Measurements from ENCODE around the gene BRIP1. TPM values are rescaled to one million over a fixed set of nuclear protein-coding genes. Genes with fewer than 3 reads are reported as not detected.

BRIP1 gene
- total and polyA plus RNA-seq, 2 experiments from 2014 or later = 2.2 to 4.0 TPM

GRCh38 chr17:61877837-61878236, 14.5 kb upstream of the BRIP1 start:
- DNase-seq = no peak
- Histone ChIP-seq H3K9ac (no peak overlapping the region), H3K27ac (no peak overlapping the region), H4K20me1 (ENCODE audit: insufficient read depth) (no peaks in the 10 kb centered on the region), H3K9me3 (ENCODE audit: low read depth) (no peaks in the 10 kb centered on the region), H3K27me3 (replicated peaks; ENCODE audit: insufficient read depth) (no peaks in the 10 kb centered on the region), H3K79me2 (ENCODE audit: insufficient read depth) (no peaks in the 10 kb centered on the region), H2AFZ (no peak overlapping the region), H3K4me2 (ENCODE audit: unreplicated experiment) (no peak overlapping the region), H3F3A (ENCODE audit: insufficient read depth) (no peaks in the 10 kb centered on the region), H3K4me1 (ENCODE audit: insufficient read depth) (no peaks in the 10 kb centered on the region), H3K9me2 (ENCODE audit: insufficient read depth) (no peaks in the 10 kb centered on the region), H3K36me3 (ENCODE audit: low read depth) (peaks cover 20% of the 10 kb centered on the region; the same call in 1 of the 2 replicates), H3K4me3 (no peak overlapping the region)
- 95 to 97% methylated on average over 2 of the region's 2 CpGs for WGBS, 2 experiments (ENCODE audit: low coverage in 1 of 2, low lambda C conversion rate in 2 of 2, missing lambda C conversion rate in 2 of 2)
- TF ChIP-seq EZH2phosphoT487 (IDR thresholded peaks at IDR 0.05; ENCODE audit: insufficient read depth, low read depth) (no peak), EZH2 (IDR thresholded peaks at IDR 0.05; ENCODE audit: insufficient read depth, poor library complexity, severe bottlenecking) (no peak)
- in situ Hi-C loops (cut with MboI) = no loop called here

GRCh38 chr17:61875804-61876203, 12.5 kb upstream of the BRIP1 start:
- Histone ChIP-seq H2AFZ (no peak overlapping the region), H3K9me2 (ENCODE audit: insufficient read depth) (no peaks in the 10 kb centered on the region), H3K4me1 (ENCODE audit: insufficient read depth) (no peaks in the 10 kb centered on the region), H3K27me3 (replicated peaks; ENCODE audit: insufficient read depth) (no peaks in the 10 kb centered on the region), H3K4me3 (no peak overlapping the region), H3K36me3 (ENCODE audit: low read depth) (peaks cover 22% of the 10 kb centered on the region; the same call in 1 of the 2 replicates), H4K20me1 (ENCODE audit: insufficient read depth) (no peaks in the 10 kb centered on the region), H3K9ac (no peak overlapping the region), H3K27ac (no peak overlapping the region), H3F3A (ENCODE audit: insufficient read depth) (no peaks in the 10 kb centered on the region), H3K4me2 (ENCODE audit: unreplicated experiment) (no peak overlapping the region), H3K9me3 (ENCODE audit: low read depth) (no peaks in the 10 kb centered on the region), H3K79me2 (ENCODE audit: insufficient read depth) (no peaks in the 10 kb centered on the region)
- no peak for DNase-seq
- in situ Hi-C loops (cut with MboI) = no loop called here
- TF ChIP-seq EZH2phosphoT487 (IDR thresholded peaks at IDR 0.05; ENCODE audit: insufficient read depth, low read depth) (no peak), EZH2 (IDR thresholded peaks at IDR 0.05; ENCODE audit: insufficient read depth, poor library complexity, severe bottlenecking) (no peak)
- WGBS, 2 experiments (ENCODE audit: low coverage in 1 of 2, low lambda C conversion rate in 2 of 2, missing lambda C conversion rate in 2 of 2) = 89 to 91% methylated on average over 3 of the region's 3 CpGs

- Histone ChIP-seq H3F3A (ENCODE audit: insufficient read depth) (no peaks in the 10 kb centered on the region), H3K4me2 (ENCODE audit: unreplicated experiment) (no peak overlapping the region), H3K9me3 (ENCODE audit: low read depth) (no peaks in the 10 kb centered on the region), H2AFZ (no peak overlapping the region), H3K27me3 (replicated peaks; ENCODE audit: insufficient read depth) (no peaks in the 10 kb centered on the region), H3K79me2 (ENCODE audit: insufficient read depth) (no peaks in the 10 kb centered on the region), H3K9ac (no peak overlapping the region), H3K4me1 (ENCODE audit: insufficient read depth) (no peaks in the 10 kb centered on the region), H3K9me2 (ENCODE audit: insufficient read depth) (no peaks in the 10 kb centered on the region), H3K27ac (no peak overlapping the region), H4K20me1 (ENCODE audit: insufficient read depth) (no peaks in the 10 kb centered on the region), H3K36me3 (ENCODE audit: low read depth) (peaks cover 22% of the 10 kb centered on the region; the same call in 1 of the 2 replicates), H3K4me3 (no peak overlapping the region)
- in situ Hi-C loops (cut with MboI) = no loop called here
- WGBS, 2 experiments (ENCODE audit: low coverage in 1 of 2, low lambda C conversion rate in 2 of 2, missing lambda C conversion rate in 2 of 2) = 90 to 97% methylated on average over 1 of the region's 1 CpG
- DNase-seq = no peak
- no peak for TF ChIP-seq EZH2phosphoT487 (IDR thresholded peaks at IDR 0.05; ENCODE audit: insufficient read depth, low read depth)
- TF ChIP-seq EZH2 (IDR thresholded peaks at IDR 0.05; ENCODE audit: insufficient read depth, poor library complexity, severe bottlenecking) = no peak
Observed at GRCh38 chr17:61875285-61875684, 12.0 kb upstream of the BRIP1 start.

GRCh38 chr17:61874075-61874474, 10.7 kb upstream of the BRIP1 start:
- no peaks in the 10 kb centered on the region for H3K9me2 ChIP-seq (ENCODE audit: insufficient read depth)
- WGBS, 2 experiments (ENCODE audit: low coverage in 1 of 2, low lambda C conversion rate in 2 of 2, missing lambda C conversion rate in 2 of 2) = 76 to 80% methylated on average over 2 of the region's 2 CpGs
- H3F3A ChIP-seq (ENCODE audit: insufficient read depth) = no peaks in the 10 kb centered on the region
- H3K4me3 ChIP-seq = no peak overlapping the region
- H3K27ac ChIP-seq = no peak overlapping the region
- H3K9ac ChIP-seq = no peak overlapping the region
- H3K36me3 ChIP-seq (ENCODE audit: low read depth) = peaks cover 31% of the 10 kb centered on the region; the same call in 1 of the 2 replicates
- no peak overlapping the region for H2AFZ ChIP-seq
- no peaks in the 10 kb centered on the region for H3K79me2 ChIP-seq (ENCODE audit: insufficient read depth)
- H4K20me1 ChIP-seq (ENCODE audit: insufficient read depth) = no peaks in the 10 kb centered on the region
- no peaks in the 10 kb centered on the region for H3K9me3 ChIP-seq (ENCODE audit: low read depth)
- no peaks in the 10 kb centered on the region for H3K27me3 ChIP-seq (replicated peaks; ENCODE audit: insufficient read depth)
- no peak for DNase-seq
- TF ChIP-seq EZH2 (IDR thresholded peaks at IDR 0.05; ENCODE audit: insufficient read depth, poor library complexity, severe bottlenecking) (no peak), EZH2phosphoT487 (IDR thresholded peaks at IDR 0.05; ENCODE audit: insufficient read depth, low read depth) (no peak)
- in situ Hi-C loops (cut with MboI) = no loop called here
- no peaks in the 10 kb centered on the region for H3K4me1 ChIP-seq (ENCODE audit: insufficient read depth)
- no peak overlapping the region for H3K4me2 ChIP-seq (ENCODE audit: unreplicated experiment)

- Histone ChIP-seq H3K36me3 (ENCODE audit: low read depth) (peaks cover 31% of the 10 kb centered on the region; the same call in 1 of the 2 replicates), H3F3A (ENCODE audit: insufficient read depth) (no peaks in the 10 kb centered on the region), H3K27ac (no peak overlapping the region), H3K27me3 (replicated peaks; ENCODE audit: insufficient read depth) (no peaks in the 10 kb centered on the region), H3K9me2 (ENCODE audit: insufficient read depth) (no peaks in the 10 kb centered on the region), H2AFZ (no peak overlapping the region), H4K20me1 (ENCODE audit: insufficient read depth) (no peaks in the 10 kb centered on the region), H3K4me2 (ENCODE audit: unreplicated experiment) (no peak overlapping the region), H3K4me3 (no peak overlapping the region), H3K79me2 (ENCODE audit: insufficient read depth) (no peaks in the 10 kb centered on the region), H3K4me1 (ENCODE audit: insufficient read depth) (no peaks in the 10 kb centered on the region), H3K9ac (no peak overlapping the region), H3K9me3 (ENCODE audit: low read depth) (no peaks in the 10 kb centered on the region)
- no peak for DNase-seq
- TF ChIP-seq EZH2 (IDR thresholded peaks at IDR 0.05; ENCODE audit: insufficient read depth, poor library complexity, severe bottlenecking) (no peak), EZH2phosphoT487 (IDR thresholded peaks at IDR 0.05; ENCODE audit: insufficient read depth, low read depth) (no peak)
- 97% methylated on average over 3 of the region's 3 CpGs for WGBS, 2 experiments (ENCODE audit: low coverage in 1 of 2, low lambda C conversion rate in 2 of 2, missing lambda C conversion rate in 2 of 2)
- in situ Hi-C loops (cut with MboI) = no loop called here
Observed at GRCh38 chr17:61872099-61872498, 8.8 kb upstream of the BRIP1 start.

Measured in GM23248 (cell line).